ENCODE results near the gene ATP6V0A1.

GRCh38 chr17:42436391-42436790, 22.3 kb upstream of the ATP6V0A1 start:
- TF ChIP-seq YY1 (IDR thresholded peaks at IDR 0.05; ENCODE audit: insufficient read depth, insufficient read length) (no peak), ZNF274 (IDR thresholded peaks at IDR 0.05; ENCODE audit: low read depth, low read length) (no peak)

Data from NT2/D1 (cell line).